ENCODE results near the gene CYGB.

Gene CYGB

DNA sequence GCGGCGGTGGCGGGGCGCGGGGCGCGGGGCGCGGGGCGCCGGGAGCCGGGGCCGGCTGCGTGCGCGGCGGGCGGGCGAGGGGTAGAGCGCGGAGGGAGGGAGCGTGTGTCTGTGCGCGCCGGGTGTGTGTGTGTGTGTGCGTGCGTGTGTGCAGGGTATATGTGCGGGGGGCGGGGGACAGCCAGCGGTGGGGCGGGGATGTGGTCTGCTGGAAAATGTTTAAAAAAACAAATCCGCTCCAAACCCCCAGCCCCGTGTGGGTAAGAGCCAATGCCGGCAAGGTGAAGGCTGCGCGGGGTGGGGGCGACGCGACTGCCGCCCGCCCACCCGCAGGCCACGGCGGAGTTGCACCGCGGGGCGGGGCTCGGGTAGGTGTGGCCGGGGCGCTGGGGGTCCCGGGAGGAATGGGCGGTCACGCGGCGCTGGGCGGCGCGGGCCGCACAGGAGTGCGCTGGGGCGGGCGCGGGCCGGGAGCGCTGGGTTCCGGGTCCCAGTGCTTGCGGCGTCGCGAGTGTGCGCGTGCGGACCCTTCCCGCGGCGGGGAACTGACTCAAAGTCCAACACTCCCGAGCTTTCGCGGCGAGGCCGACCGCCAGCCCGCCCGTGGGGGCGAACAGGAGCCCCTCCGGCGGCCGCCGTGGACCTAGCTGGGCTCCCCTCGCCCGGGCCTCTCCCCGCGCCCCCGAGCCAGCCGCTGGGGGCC is at the start of gene CYGB:
TSS of gene CYGB (minus strand) at position 132 of the 703 bp plus-strand sequence. CDS start 167 bp downstream, outside the sequence.
- no peak for DNase-seq (ENCODE audit: low read depth)

DNA sequence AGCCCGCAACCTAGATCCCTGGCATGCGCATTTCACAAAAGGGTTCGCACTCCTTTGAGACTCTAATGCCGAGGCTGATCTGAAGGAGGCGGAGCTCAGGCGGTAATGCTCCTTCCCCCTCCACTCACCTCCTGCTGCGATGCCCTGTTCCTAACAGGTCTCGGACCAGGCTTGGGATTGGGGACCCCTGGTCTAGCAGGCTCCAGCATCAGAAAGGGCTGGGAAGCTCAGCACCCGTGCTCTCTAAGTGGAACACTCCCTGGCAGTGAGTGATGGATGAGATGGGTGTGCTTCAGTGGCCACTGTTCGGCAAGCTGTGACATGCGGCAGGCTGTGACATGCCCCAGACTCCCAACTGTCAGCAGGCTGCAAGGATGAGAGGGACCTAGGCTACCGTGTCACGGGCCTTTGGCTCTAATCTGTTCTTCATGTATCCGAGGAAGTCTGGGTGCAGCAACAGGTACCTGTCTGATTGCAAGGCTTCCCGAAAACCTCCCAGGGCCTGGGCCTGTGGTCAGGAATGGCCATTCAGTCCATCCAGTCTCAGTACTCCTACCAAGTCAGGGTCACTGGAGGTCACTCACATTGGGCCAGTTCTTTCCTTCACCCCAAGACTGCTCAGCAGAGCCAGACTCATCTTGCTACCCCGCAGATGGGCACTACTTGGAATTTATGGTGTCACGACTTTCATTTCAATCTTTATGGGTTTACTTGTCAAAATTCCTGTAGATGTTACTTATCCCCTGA is 49.4 kb upstream of the CYGB start:
- no peak for DNase-seq (ENCODE audit: low read depth)

- DNase-seq (ENCODE audit: low read depth) = no peak
Measured at GRCh38 chr17:76585649-76586593, 48.4 kb upstream of the CYGB start, which contains the start of gene ST6GALNAC2. TSS of gene ST6GALNAC2 (minus strand) at chr17:76585860. CDS start at chr17:76585808, 52 bp downstream.

DNA sequence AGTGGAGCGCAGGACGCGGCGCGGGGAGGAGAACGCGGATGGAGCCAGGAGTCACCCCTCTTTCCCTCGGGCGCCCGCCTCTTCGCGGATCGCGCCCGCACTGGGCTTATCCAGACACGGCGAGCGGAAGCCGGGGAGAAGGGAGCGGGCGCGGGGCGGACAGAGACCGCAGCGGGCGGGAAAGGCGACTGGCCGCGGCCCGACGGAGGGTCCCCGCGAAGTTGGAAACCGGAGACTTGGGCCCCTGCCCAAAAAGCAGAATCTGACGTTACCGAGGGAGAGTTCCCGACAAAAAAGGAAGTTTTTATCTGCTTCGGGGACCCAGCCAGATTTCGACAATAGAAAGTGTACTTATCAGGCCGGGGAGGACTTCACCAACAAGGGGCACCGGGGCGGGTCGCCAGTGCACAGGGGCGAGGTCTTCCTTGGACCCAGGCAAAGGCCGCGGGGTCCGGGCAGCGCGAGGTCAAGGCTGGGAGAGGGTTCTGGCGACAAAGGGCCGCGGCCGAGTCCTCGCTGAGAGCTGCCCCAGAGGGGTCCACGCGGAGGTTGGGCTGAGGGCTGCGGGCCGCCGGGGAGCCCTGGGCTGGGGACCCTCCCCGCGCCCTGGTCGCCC is 47.6 kb upstream of the CYGB start:
- no peak for DNase-seq (ENCODE audit: low read depth)

DNA sequence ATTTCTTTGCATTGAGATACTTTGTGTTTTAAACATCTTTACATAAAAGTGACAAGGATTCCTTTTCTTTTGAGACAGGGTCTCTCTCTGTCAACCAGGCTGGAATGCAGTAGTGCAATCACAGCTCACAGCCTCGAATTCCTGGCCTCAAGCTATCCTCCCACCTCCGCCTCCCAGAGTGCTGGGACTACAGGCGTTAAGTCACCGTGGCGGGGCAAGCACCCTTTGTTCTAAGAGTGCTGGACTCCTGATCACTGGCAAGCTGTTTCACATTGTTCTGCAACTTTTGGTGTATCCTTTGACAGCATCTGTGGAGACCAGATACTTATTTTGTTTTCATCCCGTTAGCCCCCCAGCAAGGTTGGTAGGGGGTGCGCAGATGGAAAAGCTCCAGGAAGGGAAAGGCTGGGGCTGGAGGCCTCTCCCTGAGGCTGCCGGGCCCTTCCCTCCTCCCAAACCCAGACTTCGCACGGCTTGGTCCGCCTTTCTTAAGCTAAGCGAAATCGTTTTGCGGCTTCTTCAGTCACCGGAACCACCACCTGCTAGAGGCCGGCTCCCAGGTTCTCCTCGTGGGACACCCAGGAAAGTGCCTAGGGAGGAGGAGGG is 47.0 kb upstream of the CYGB start:
- DNase-seq (ENCODE audit: low read depth) = no peak

DNA sequence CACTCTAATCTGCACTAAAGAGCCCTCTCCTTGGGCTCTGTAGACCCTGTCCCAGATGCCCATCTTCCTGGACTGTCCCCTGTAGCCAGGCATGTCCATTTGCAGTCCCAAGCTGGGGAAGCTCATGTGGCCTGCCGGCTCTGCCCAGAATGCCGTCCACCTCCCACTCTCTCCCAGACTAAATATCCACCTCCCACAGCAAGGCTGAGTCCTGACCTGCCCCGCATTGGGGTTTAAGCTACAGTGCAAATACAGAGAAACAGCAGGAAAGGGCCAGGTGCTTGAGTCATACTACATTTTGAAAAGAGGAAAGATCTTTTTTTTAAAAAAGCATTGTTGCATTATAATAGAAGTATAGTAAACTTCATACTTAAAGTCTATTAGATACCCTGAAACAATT is 45.2 kb upstream of the CYGB start:
- DNase-seq (ENCODE audit: low read depth) = no peak

DNA sequence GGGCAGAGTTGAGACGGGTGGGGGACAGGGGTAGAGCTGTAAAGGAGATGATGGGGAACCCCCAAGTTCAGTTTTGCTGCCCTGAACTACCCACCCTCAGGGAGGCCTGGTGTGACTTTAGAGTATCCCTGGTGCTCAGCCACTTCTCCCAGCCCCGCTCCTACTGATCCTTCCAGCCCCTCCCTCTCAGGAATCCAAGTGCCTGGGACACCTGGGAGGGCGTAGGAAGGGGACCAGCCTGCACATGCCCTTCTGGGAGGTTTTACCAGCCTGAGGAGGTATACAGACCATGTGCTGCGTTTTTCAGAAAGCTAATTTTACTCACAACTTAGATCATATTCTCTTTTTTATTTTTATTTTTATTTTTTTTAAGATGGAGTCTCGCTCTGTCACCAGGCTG is 44.0 kb upstream of the CYGB start:
- no peak for DNase-seq (ENCODE audit: low read depth)

GRCh38 chr17:76579281-76579680 is 41.8 kb upstream of the CYGB start:
- DNase-seq (ENCODE audit: low read depth) = no peak

DNA sequence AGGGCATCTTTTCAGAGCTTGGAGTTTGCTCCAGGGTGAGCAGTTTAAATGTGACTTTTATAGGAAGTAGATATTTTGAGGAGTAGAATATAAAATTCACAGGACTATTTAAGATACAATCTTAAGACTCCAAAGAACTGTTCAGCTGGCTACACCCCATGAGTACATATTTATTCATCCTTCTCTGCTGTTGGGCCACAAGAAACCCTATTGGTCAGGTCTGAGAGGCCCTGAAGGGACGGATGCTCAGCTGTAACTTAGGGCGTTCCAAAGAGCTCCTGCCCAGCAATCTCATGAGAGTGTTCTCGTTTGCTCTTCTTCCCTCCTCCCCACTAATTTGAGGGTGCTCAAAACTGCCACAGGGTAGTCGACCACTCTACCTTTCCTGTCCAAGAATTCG is 40.9 kb upstream of the CYGB start:
- no peak for DNase-seq (ENCODE audit: low read depth)

DNA sequence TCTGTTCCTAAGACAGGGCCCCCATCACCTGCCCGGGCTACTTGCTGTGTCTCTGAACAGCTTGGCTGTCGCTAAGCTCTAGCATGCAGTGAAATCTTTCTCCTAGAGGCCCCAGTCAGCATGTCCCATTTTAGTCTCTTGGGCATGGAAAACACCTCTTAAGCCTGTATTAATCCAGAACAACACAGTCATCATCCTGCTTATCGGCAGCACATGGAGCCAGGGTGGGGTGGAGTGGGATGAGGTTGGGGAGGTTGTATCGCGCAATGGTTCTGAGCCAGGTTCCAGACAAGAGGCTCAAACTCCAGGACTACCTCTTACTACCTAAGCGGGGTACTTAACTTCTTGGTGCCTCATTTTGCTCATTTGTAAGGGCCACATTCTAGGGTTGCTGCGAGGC is 40.4 kb upstream of the CYGB start:
- DNase-seq (ENCODE audit: low read depth) = no peak

DNA sequence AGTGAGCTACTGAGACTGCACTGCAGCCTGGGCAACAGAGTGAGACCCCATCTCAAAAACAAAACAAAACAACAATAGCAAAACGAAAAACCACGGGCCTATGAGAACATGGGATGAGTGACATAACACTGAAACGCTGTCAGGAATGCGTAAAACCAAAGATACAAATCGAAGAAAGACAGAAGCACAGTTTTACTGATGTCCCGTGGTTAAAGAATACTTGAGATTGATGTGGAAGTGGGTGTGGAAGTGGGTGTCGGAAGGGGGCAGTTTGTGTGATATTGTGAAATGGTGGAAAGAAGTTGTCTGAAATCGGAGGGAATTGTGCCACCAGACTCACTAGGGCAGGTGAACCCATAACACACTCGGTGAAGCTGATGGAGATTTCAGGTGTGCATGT is 38.7 kb upstream of the CYGB start:
- DNase-seq (ENCODE audit: low read depth) = no peak

DNA sequence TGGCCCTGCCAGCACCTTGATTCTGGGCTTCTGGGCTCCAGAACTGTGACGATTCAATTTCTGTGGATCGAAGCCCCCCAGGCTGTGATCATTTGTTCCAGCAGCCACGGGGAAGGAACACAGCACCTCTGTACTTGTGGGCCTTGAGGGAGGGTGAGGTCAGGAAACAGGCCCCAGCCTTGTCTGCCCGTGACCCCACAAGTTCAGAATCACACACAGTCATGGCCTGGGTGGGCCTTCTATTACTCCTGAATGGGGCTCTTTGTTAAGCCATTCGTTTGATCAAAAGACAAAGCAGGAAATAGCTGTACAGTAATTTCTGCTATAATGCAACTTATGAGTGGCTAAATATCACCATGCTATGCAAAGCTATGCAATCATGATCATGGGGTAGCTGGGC is 38.1 kb upstream of the CYGB start:
- DNase-seq (ENCODE audit: low read depth) = no peak

- DNase-seq (ENCODE audit: low read depth) = no peak
Measured at GRCh38 chr17:76574166-76574565, 36.7 kb upstream of the CYGB start.

- no peak for DNase-seq (ENCODE audit: low read depth)
Measured at GRCh38 chr17:76573096-76573495, 35.6 kb upstream of the CYGB start.

- DNase-seq (ENCODE audit: low read depth) = no peak
Measured at GRCh38 chr17:76572201-76572910, 34.8 kb upstream of the CYGB start.

DNA sequence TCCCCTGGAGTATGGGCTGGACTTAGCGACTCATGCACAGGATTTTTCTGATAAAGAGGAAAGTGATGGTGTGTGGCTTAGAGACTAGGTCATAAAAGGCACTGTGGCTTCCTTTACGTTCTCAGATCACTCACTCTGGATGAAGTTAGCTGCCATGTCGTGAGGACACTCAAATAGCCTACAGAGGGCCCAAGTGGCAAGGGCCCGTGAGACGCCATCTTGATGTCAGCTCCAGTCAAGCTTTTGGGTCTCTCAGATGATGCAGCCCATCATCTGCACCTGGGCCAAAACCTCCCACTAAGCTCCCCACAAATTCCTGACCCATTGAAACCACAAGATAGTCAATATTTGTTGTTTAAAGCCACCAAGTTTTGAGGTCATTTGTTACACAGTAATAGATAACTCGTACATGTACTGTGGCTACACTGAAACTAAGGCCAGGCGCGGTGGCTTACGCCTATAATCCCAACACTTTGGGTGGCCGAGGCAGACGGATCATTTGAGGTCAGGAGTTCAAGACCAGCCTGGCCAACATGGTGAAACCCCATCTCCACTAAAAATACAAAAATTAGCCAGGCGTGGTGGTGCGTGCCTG is 33.5 kb upstream of the CYGB start:
- no peak for DNase-seq (ENCODE audit: low read depth)

- DNase-seq (ENCODE audit: low read depth) = no peak
Measured at GRCh38 chr17:76570457-76570856, 32.9 kb upstream of the CYGB start.

DNA sequence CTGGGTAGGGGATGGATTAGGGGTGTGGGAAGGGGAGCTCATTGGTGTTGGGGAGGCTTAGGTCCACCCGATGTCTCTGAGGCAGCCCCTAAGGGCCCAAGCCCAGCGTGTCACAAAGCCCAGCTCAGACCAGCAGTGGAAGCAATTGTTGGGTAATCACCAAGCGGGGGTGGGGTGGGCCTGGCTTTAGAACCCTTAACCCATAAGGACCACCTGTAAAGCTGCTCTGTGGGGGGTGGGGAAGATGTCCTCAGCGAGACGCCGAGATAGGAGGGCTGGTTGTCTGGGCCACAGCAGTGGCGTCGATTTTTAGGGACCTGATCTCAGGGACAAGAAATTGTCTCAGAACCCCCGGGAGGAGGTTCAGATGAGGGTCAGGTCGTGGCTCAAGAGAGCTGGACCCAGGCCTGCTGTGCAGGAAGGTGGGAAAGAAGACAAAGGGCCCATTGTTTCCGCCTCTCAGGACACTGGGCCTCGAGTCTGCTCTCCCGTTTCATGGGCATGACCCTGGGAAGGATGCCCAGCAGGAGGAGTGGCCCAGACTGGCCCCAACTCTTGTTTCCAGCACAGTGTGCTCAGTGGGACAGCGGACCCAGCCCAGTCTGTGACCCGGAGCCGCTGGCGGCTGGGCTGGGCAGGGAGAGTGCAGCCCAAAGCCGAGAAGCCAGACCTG is 32.2 kb upstream of the CYGB start:
- no peak for DNase-seq (ENCODE audit: low read depth)

DNA sequence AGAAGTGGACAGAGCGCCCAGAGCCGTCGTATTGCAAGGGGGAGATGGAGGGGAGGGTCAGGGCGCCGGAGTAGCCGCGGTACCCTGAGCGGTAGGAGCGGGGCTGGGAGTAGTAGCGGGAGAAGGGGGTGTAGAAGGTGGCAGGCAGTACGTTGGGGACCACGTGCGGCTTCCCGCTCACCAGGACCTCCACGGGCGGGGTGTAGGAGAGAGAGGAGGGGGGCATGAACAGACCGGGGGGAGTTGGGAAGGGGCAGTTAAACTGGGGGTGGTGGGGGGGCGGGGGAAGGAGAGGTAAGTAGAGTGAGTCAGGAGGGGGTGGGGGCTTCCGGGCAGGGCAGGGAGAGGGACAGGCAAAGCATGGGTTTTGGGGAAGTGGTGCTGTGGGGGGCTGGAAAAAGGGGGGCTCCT is 31.3 kb upstream of the CYGB start:
- DNase-seq (ENCODE audit: low read depth) = no peak

Data from stimulated activated CD8-positive, alpha-beta memory T cell treated with anti-CD3 and anti-CD28 coated beads, Interleukin-12 subunit alpha, Interleukin-12 subunit beta, amount 100 ng/mL, for 1 hour (primary cell).